ENCODE results near the gene GATA3.
A peak's percentile ranks its signal among the peaks of the same experiment; 100 is the strongest.

Gene GATA3

GRCh38 chr10:8034466-8035005 lies 20.0 kb upstream of the GATA3 start:
- TF ChIP-seq CTCF (IDR thresholded peaks at IDR 0.05) (no peak), ZFX (IDR thresholded peaks at IDR 0.05; ENCODE audit: borderline replicate concordance) (no peak)
- H3K27ac ChIP-seq = no peak overlapping the region

- TF ChIP-seq ZFX (IDR thresholded peaks at IDR 0.05; ENCODE audit: borderline replicate concordance) = no peak
- no peak for TF ChIP-seq CTCF (IDR thresholded peaks at IDR 0.05)
- H3K27ac ChIP-seq = no peak overlapping the region
Measured at GRCh38 chr10:8035006-8035640, 19.4 kb upstream of the GATA3 start.

GRCh38 chr10:8035641-8036470 lies 18.6 kb upstream of the GATA3 start:
- no peak for TF ChIP-seq CTCF (IDR thresholded peaks at IDR 0.05)
- TF ChIP-seq ZFX (IDR thresholded peaks at IDR 0.05; ENCODE audit: borderline replicate concordance) = no peak
- no peak overlapping the region for H3K27ac ChIP-seq

- no peak for TF ChIP-seq CTCF (IDR thresholded peaks at IDR 0.05)
- no peak for TF ChIP-seq ZFX (IDR thresholded peaks at IDR 0.05; ENCODE audit: borderline replicate concordance)
- H3K27ac ChIP-seq = peak overlapping the region; percentile 86
Measured at GRCh38 chr10:8036506-8037198, 17.8 kb upstream of the GATA3 start.

GRCh38 chr10:8037199-8037801 lies 17.2 kb upstream of the GATA3 start:
- TF ChIP-seq CTCF (IDR thresholded peaks at IDR 0.05) = no peak
- no peak for TF ChIP-seq ZFX (IDR thresholded peaks at IDR 0.05; ENCODE audit: borderline replicate concordance)
- H3K27ac ChIP-seq = peak overlapping the region; percentile 86

- TF ChIP-seq CTCF (IDR thresholded peaks at IDR 0.05) (no peak), ZFX (IDR thresholded peaks at IDR 0.05; ENCODE audit: borderline replicate concordance) (no peak)
- H3K27ac ChIP-seq = peak overlapping the region; percentile 86
Measured at GRCh38 chr10:8037941-8038894, 16.3 kb upstream of the GATA3 start.

Data from 22Rv1 (cell line).